Neural progenitor cell (in vitro differentiated cells): ENCODE data around the gene ATP8A1.

ENCODE experiments used
- EZH2 ChIP-seq: fragments of 200-600 bp; sonication (generic); IDR thresholded peaks from 2 replicates; pipeline ENCODE4 v1.6.1; 2017; ENCODE audit warnings: antibody characterized with exemption, mild to moderate bottlenecking, moderate library complexity
- TF ChIP-seq, protein P1 (sequence below): fragments of 200-600 bp; sonication (generic); IDR thresholded peaks from 2 replicates; pipeline ENCODE4 v1.5.1; 2017; ENCODE audit warnings: antibody characterized with exemption, mild to moderate bottlenecking

DNA sequence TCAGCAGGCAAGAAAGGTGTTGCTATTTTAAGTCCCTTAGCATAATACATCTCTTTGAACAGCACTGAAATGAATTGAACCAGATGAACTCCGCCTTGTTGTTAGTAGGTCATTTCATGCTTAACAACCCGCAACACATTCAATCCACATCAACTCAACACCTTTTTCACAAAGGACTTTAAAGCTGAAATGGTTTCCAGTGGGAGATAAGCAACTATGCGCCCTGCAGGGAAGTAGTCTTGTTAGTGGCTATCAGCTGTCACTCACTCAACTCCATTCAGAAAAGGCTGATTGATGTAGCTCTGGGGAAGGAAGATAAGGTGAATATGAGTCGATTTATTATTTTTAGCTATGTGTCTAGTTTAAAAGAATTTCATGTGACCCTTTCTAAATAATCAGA, 46.0 kb downstream of the ATP8A1 start:
- TF ChIP-seq, protein P1, sequence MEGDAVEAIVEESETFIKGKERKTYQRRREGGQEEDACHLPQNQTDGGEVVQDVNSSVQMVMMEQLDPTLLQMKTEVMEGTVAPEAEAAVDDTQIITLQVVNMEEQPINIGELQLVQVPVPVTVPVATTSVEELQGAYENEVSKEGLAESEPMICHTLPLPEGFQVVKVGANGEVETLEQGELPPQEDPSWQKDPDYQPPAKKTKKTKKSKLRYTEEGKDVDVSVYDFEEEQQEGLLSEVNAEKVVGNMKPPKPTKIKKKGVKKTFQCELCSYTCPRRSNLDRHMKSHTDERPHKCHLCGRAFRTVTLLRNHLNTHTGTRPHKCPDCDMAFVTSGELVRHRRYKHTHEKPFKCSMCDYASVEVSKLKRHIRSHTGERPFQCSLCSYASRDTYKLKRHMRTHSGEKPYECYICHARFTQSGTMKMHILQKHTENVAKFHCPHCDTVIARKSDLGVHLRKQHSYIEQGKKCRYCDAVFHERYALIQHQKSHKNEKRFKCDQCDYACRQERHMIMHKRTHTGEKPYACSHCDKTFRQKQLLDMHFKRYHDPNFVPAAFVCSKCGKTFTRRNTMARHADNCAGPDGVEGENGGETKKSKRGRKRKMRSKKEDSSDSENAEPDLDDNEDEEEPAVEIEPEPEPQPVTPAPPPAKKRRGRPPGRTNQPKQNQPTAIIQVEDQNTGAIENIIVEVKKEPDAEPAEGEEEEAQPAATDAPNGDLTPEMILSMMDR: no peak
- no peak for TF ChIP-seq EZH2
